Measurements from ENCODE around the gene SPATA6L.

The SPATA6L gene

GRCh38 chr9:4588721-4589120 lies 77.6 kb downstream of the SPATA6L start:
- Histone ChIP-seq H3K18ac (ENCODE audit: low read length) (no peak overlapping the region), H3K4me1 (ENCODE audit: control insufficient read depth in 2 of 2, insufficient read depth in 1 of 2, low read depth in 1 of 2, low read length in 2 of 2) (no peaks in the 10 kb centered on the region), H3K27me3 (ENCODE audit: control insufficient read depth in 3 of 3, insufficient read depth in 3 of 3, low read depth in 1 of 3, low read length in 3 of 3) (no peaks in the 10 kb centered on the region), H2AK5ac (ENCODE audit: low read depth, low read length) (no peak overlapping the region), H2BK5ac (ENCODE audit: low read length) (no peak overlapping the region), H3K36me3 (replicated peaks in 1 of 2; ENCODE audit: control insufficient read depth in 2 of 2, insufficient read depth in 2 of 2, low read length in 2 of 2) (peaks cover 0 to 1% of the 10 kb centered on the region in 2 donors), H2BK12ac (ENCODE audit: low read length) (no peak overlapping the region), H4K8ac (ENCODE audit: low read depth, low read length) (no peak overlapping the region), H3K4me3 (ENCODE audit: low read length in 2 of 2) (no peak overlapping the region), H2BK15ac (ENCODE audit: low read length) (no peak overlapping the region), H4K91ac (ENCODE audit: low read depth, low read length, poor library complexity) (no peak overlapping the region), H3K9me3 (replicated peaks in 1 of 2; ENCODE audit: control insufficient read depth in 2 of 2, insufficient read depth in 1 of 2, low read depth in 1 of 2, low read length in 2 of 2) (no peaks in the 10 kb centered on the region), H3K23ac (ENCODE audit: low read depth, low read length, poor library complexity) (no peak overlapping the region), H3K14ac (ENCODE audit: low read length) (no peak overlapping the region), H3K4ac (ENCODE audit: low read length) (no peak overlapping the region), H2AFZ (ENCODE audit: low read length) (peak overlapping the region; percentile 36), H3K79me1 (ENCODE audit: low read depth, low read length) (no peaks in the 10 kb centered on the region), H3K9ac (ENCODE audit: low read depth, low read length, poor library complexity) (no peak overlapping the region), H3K4me2 (ENCODE audit: insufficient read depth, low read length, poor library complexity, severe bottlenecking) (no peak overlapping the region), H2BK120ac (ENCODE audit: low read depth, low read length) (no peak overlapping the region), H3K27ac (replicated peaks; ENCODE audit: low read length) (no peak overlapping the region)
- WGBS, 2 donors (ENCODE audit: extremely low coverage in 2 of 2, insufficient read length in 2 of 2, insufficient replicate concordance in 1 of 2), result no CpG with 5 or more reads among the region's 2 CpGs
- no peak for DNase-seq (ENCODE audit: low spot score)

- no peaks in the 10 kb centered on the region for H3K27me3 ChIP-seq (ENCODE audit: control insufficient read depth in 3 of 3, insufficient read depth in 3 of 3, low read depth in 1 of 3, low read length in 3 of 3)
- no peak for DNase-seq (ENCODE audit: low spot score)
- no CpG with 5 or more reads among the region's 5 CpGs for WGBS, 2 donors (ENCODE audit: extremely low coverage in 2 of 2, insufficient read length in 2 of 2, insufficient replicate concordance in 1 of 2)
- no peak overlapping the region for H3K9ac ChIP-seq (ENCODE audit: low read depth, low read length, poor library complexity)
- no peak overlapping the region for H4K8ac ChIP-seq (ENCODE audit: low read depth, low read length)
- H3K9me3 ChIP-seq (replicated peaks in 1 of 2; ENCODE audit: control insufficient read depth in 2 of 2, insufficient read depth in 1 of 2, low read depth in 1 of 2, low read length in 2 of 2), result no peaks in the 10 kb centered on the region
- H2BK120ac ChIP-seq (ENCODE audit: low read depth, low read length), result no peak overlapping the region
- H3K23ac ChIP-seq (ENCODE audit: low read depth, low read length, poor library complexity), result no peak overlapping the region
- H3K18ac ChIP-seq (ENCODE audit: low read length), result no peak overlapping the region
- H2BK5ac ChIP-seq (ENCODE audit: low read length), result no peak overlapping the region
- H3K79me1 ChIP-seq (ENCODE audit: low read depth, low read length), result no peaks in the 10 kb centered on the region
- no peak overlapping the region for H2BK15ac ChIP-seq (ENCODE audit: low read length)
- H3K27ac ChIP-seq (replicated peaks; ENCODE audit: low read length), result no peak overlapping the region
- H2AFZ ChIP-seq (ENCODE audit: low read length), result no peak overlapping the region
- no peak overlapping the region for H3K4me3 ChIP-seq (ENCODE audit: low read length in 2 of 2)
- H3K36me3 ChIP-seq (replicated peaks in 1 of 2; ENCODE audit: control insufficient read depth in 2 of 2, insufficient read depth in 2 of 2, low read length in 2 of 2), result peaks cover 0 to 1% of the 10 kb centered on the region in 2 donors
- H2AK5ac ChIP-seq (ENCODE audit: low read depth, low read length), result no peak overlapping the region
- H2BK12ac ChIP-seq (ENCODE audit: low read length), result no peak overlapping the region
- no peaks in the 10 kb centered on the region for H3K4me1 ChIP-seq (ENCODE audit: control insufficient read depth in 2 of 2, insufficient read depth in 1 of 2, low read depth in 1 of 2, low read length in 2 of 2)
- no peak overlapping the region for H3K4ac ChIP-seq (ENCODE audit: low read length)
- no peak overlapping the region for H3K14ac ChIP-seq (ENCODE audit: low read length)
- H4K91ac ChIP-seq (ENCODE audit: low read depth, low read length, poor library complexity), result no peak overlapping the region
- no peak overlapping the region for H3K4me2 ChIP-seq (ENCODE audit: insufficient read depth, low read length, poor library complexity, severe bottlenecking)
Measured at GRCh38 chr9:4585135-4585534, 81.1 kb downstream of the SPATA6L start.

GRCh38 chr9:4584636-4585035 lies 81.6 kb downstream of the SPATA6L start:
- H3K9me3 ChIP-seq (replicated peaks in 1 of 2; ENCODE audit: control insufficient read depth in 2 of 2, insufficient read depth in 1 of 2, low read depth in 1 of 2, low read length in 2 of 2), result no peaks in the 10 kb centered on the region
- H3K36me3 ChIP-seq (replicated peaks in 1 of 2; ENCODE audit: control insufficient read depth in 2 of 2, insufficient read depth in 2 of 2, low read length in 2 of 2), result peaks cover 0 to 1% of the 10 kb centered on the region in 2 donors
- H2BK5ac ChIP-seq (ENCODE audit: low read length), result no peak overlapping the region
- H3K23ac ChIP-seq (ENCODE audit: low read depth, low read length, poor library complexity), result no peak overlapping the region
- H4K8ac ChIP-seq (ENCODE audit: low read depth, low read length), result no peak overlapping the region
- H2AFZ ChIP-seq (ENCODE audit: low read length), result no peak overlapping the region
- no peak overlapping the region for H3K4ac ChIP-seq (ENCODE audit: low read length)
- H3K27ac ChIP-seq (replicated peaks; ENCODE audit: low read length), result no peak overlapping the region
- H3K27me3 ChIP-seq (ENCODE audit: control insufficient read depth in 3 of 3, insufficient read depth in 3 of 3, low read depth in 1 of 3, low read length in 3 of 3), result no peaks in the 10 kb centered on the region
- no peak overlapping the region for H2BK15ac ChIP-seq (ENCODE audit: low read length)
- no peak overlapping the region for H3K4me3 ChIP-seq (ENCODE audit: low read length in 2 of 2)
- no peak overlapping the region for H3K18ac ChIP-seq (ENCODE audit: low read length)
- WGBS, 2 donors (ENCODE audit: extremely low coverage in 2 of 2, insufficient read length in 2 of 2, insufficient replicate concordance in 1 of 2), result no CpG with 5 or more reads among the region's 1 CpG
- H2AK5ac ChIP-seq (ENCODE audit: low read depth, low read length), result no peak overlapping the region
- no peak overlapping the region for H3K9ac ChIP-seq (ENCODE audit: low read depth, low read length, poor library complexity)
- no peak overlapping the region for H3K4me2 ChIP-seq (ENCODE audit: insufficient read depth, low read length, poor library complexity, severe bottlenecking)
- H3K14ac ChIP-seq (ENCODE audit: low read length), result no peak overlapping the region
- no peak overlapping the region for H2BK12ac ChIP-seq (ENCODE audit: low read length)
- no peak overlapping the region for H4K91ac ChIP-seq (ENCODE audit: low read depth, low read length, poor library complexity)
- H2BK120ac ChIP-seq (ENCODE audit: low read depth, low read length), result no peak overlapping the region
- DNase-seq (ENCODE audit: low spot score), result no peak
- H3K79me1 ChIP-seq (ENCODE audit: low read depth, low read length), result no peaks in the 10 kb centered on the region
- H3K4me1 ChIP-seq (ENCODE audit: control insufficient read depth in 2 of 2, insufficient read depth in 1 of 2, low read depth in 1 of 2, low read length in 2 of 2), result no peaks in the 10 kb centered on the region

GRCh38 chr9:4583001-4583400 lies 83.3 kb downstream of the SPATA6L start:
- H3K79me1 ChIP-seq (ENCODE audit: low read depth, low read length), result no peaks in the 10 kb centered on the region
- no peak overlapping the region for H2AFZ ChIP-seq (ENCODE audit: low read length)
- no peak overlapping the region for H4K91ac ChIP-seq (ENCODE audit: low read depth, low read length, poor library complexity)
- H3K4me2 ChIP-seq (ENCODE audit: insufficient read depth, low read length, poor library complexity, severe bottlenecking), result no peak overlapping the region
- H3K18ac ChIP-seq (ENCODE audit: low read length), result no peak overlapping the region
- no peak overlapping the region for H3K4ac ChIP-seq (ENCODE audit: low read length)
- H3K4me1 ChIP-seq (ENCODE audit: control insufficient read depth in 2 of 2, insufficient read depth in 1 of 2, low read depth in 1 of 2, low read length in 2 of 2), result no peaks in the 10 kb centered on the region
- H2BK15ac ChIP-seq (ENCODE audit: low read length), result no peak overlapping the region
- H2BK5ac ChIP-seq (ENCODE audit: low read length), result no peak overlapping the region
- H3K36me3 ChIP-seq (replicated peaks in 1 of 2; ENCODE audit: control insufficient read depth in 2 of 2, insufficient read depth in 2 of 2, low read length in 2 of 2), result peaks cover 0 to 1% of the 10 kb centered on the region in 2 donors
- no peak overlapping the region for H2AK5ac ChIP-seq (ENCODE audit: low read depth, low read length)
- WGBS, 2 donors (ENCODE audit: extremely low coverage in 2 of 2, insufficient read length in 2 of 2, insufficient replicate concordance in 1 of 2), result no CpG with 5 or more reads among the region's 12 CpGs
- no peak overlapping the region for H4K8ac ChIP-seq (ENCODE audit: low read depth, low read length)
- H3K27ac ChIP-seq (replicated peaks; ENCODE audit: low read length), result no peak overlapping the region
- no peak for DNase-seq (ENCODE audit: low spot score)
- no peaks in the 10 kb centered on the region for H3K9me3 ChIP-seq (replicated peaks in 1 of 2; ENCODE audit: control insufficient read depth in 2 of 2, insufficient read depth in 1 of 2, low read depth in 1 of 2, low read length in 2 of 2)
- no peak overlapping the region for H3K14ac ChIP-seq (ENCODE audit: low read length)
- no peaks in the 10 kb centered on the region for H3K27me3 ChIP-seq (ENCODE audit: control insufficient read depth in 3 of 3, insufficient read depth in 3 of 3, low read depth in 1 of 3, low read length in 3 of 3)
- no peak overlapping the region for H3K23ac ChIP-seq (ENCODE audit: low read depth, low read length, poor library complexity)
- H2BK120ac ChIP-seq (ENCODE audit: low read depth, low read length), result no peak overlapping the region
- no peak overlapping the region for H3K4me3 ChIP-seq (ENCODE audit: low read length in 2 of 2)
- no peak overlapping the region for H2BK12ac ChIP-seq (ENCODE audit: low read length)
- no peak overlapping the region for H3K9ac ChIP-seq (ENCODE audit: low read depth, low read length, poor library complexity)
